Dedifferentiated amniotic fluid mesenchymal stem cell (primary cell): ENCODE results near the gene FREM2.

ENCODE experiments used
- DNase-seq: peaks from one replicate; pipeline ENCODE4 v3.0.0-alpha.2; 2016; ENCODE audit errors: extremely low spot score

The FREM2 gene

GRCh38 chr13:38826182-38826813 lies 139.4 kb downstream of the FREM2 start:
- no peak for DNase-seq

GRCh38 chr13:38830442-38831045 lies 143.7 kb downstream of the FREM2 start:
- DNase-seq = no peak

GRCh38 chr13:38844581-38844980 lies 157.7 kb downstream of the FREM2 start:
- no peak for DNase-seq

GRCh38 chr13:38848360-38848759 lies 161.5 kb downstream of the FREM2 start:
- no peak for DNase-seq

- no peak for DNase-seq
Observed at GRCh38 chr13:38849315-38849714, 162.4 kb downstream of the FREM2 start.

GRCh38 chr13:38850868-38851626 lies 164.2 kb downstream of the FREM2 start:
- DNase-seq = no peak

- DNase-seq = no peak
Observed at GRCh38 chr13:38854226-38854625, 167.3 kb downstream of the FREM2 start.

GRCh38 chr13:38856065-38856464 lies 169.2 kb downstream of the FREM2 start:
- no peak for DNase-seq

GRCh38 chr13:38862443-38862842 lies 175.6 kb downstream of the FREM2 start:
- no peak for DNase-seq

GRCh38 chr13:38863536-38863935 lies 176.7 kb downstream of the FREM2 start:
- DNase-seq = no peak

- no peak for DNase-seq
Observed at GRCh38 chr13:38866649-38867048, 179.8 kb downstream of the FREM2 start.

- DNase-seq = no peak
Observed at GRCh38 chr13:38868399-38868798, 181.5 kb downstream of the FREM2 start.

- no peak for DNase-seq
Observed at GRCh38 chr13:38868870-38869269, 182.0 kb downstream of the FREM2 start.

GRCh38 chr13:38871275-38871674 lies 184.4 kb downstream of the FREM2 start:
- DNase-seq = no peak

- DNase-seq = no peak
Observed at GRCh38 chr13:38872693-38873092, 185.8 kb downstream of the FREM2 start.

GRCh38 chr13:38875186-38875875 lies 188.5 kb downstream of the FREM2 start:
- DNase-seq = no peak

GRCh38 chr13:38879278-38879677 lies 192.4 kb downstream of the FREM2 start:
- DNase-seq = no peak

GRCh38 chr13:38879786-38880185 lies 192.9 kb downstream of the FREM2 start:
- DNase-seq = no peak

GRCh38 chr13:38880397-38880796 lies 193.5 kb downstream of the FREM2 start:
- DNase-seq = no peak

- DNase-seq = no peak
Observed at GRCh38 chr13:38883783-38884182, 196.9 kb downstream of the FREM2 start.

GRCh38 chr13:38888309-38888708 lies 201.4 kb downstream of the FREM2 start:
- no peak for DNase-seq

- DNase-seq = no peak
Observed at GRCh38 chr13:38895075-38895474, 208.2 kb downstream of the FREM2 start.

GRCh38 chr13:38897521-38897920 lies 210.6 kb downstream of the FREM2 start:
- DNase-seq = no peak
